ENCODE data around the gene ZNF581. TPM values are rescaled to one million over a fixed set of nuclear protein-coding genes. Genes with fewer than 3 reads are reported as not detected.
A peak's percentile ranks its signal among the peaks of the same experiment; 100 is the strongest.

ZNF581 gene
- total RNA-seq, 1 donor from 2014 or later, result 6.5 TPM

- FAIRE-seq, result no peak
- DNase-seq (ENCODE audit: low spot score in 2 of 2), result no peak
These were observed 16.4 kb downstream of the ZNF581 start for GRCh38 chr19:55659822-55660221.

GRCh38 chr19:55660404-55660803 lies 17.0 kb downstream of the ZNF581 start:
- DNase-seq (ENCODE audit: low spot score in 2 of 2) (no peak), FAIRE-seq (no peak)

GRCh38 chr19:55660991-55661390 lies 17.5 kb downstream of the ZNF581 start:
- FAIRE-seq (no peak), DNase-seq (ENCODE audit: low spot score in 2 of 2) (no peak)

- no peak for FAIRE-seq
- DNase-seq (ENCODE audit: low spot score in 2 of 2), result no peak
These were observed 18.4 kb downstream of the ZNF581 start for GRCh38 chr19:55661826-55662225.

GRCh38 chr19:55663846-55664536 lies 20.5 kb downstream of the ZNF581 start:
- DNase-seq (ENCODE audit: low spot score in 2 of 2), result no peak
- FAIRE-seq, result no peak

GRCh38 chr19:55666343-55667005 lies 23.0 kb downstream of the ZNF581 start:
- DNase-seq (ENCODE audit: low spot score in 2 of 2), result no peak
- FAIRE-seq, result no peak

- FAIRE-seq, result no peak
- DNase-seq (ENCODE audit: low spot score in 2 of 2), result no peak
These were observed 23.5 kb downstream of the ZNF581 start for GRCh38 chr19:55667006-55667381.

GRCh38 chr19:55667511-55667910 lies 24.1 kb downstream of the ZNF581 start:
- DNase-seq (ENCODE audit: low spot score in 2 of 2) (no peak), FAIRE-seq (no peak)

- DNase-seq (ENCODE audit: low spot score in 2 of 2) (no peak), FAIRE-seq (no peak)
These were observed 24.5 kb downstream of the ZNF581 start for GRCh38 chr19:55667958-55668357.

- no peak for DNase-seq (ENCODE audit: low spot score in 2 of 2)
- FAIRE-seq, result no peak
These were observed 25.3 kb downstream of the ZNF581 start for GRCh38 chr19:55668603-55669348.

GRCh38 chr19:55669418-55670279 lies 26.2 kb downstream of the ZNF581 start:
- DNase-seq (ENCODE audit: low spot score in 2 of 2) (no peak), FAIRE-seq (no peak)

- no peak for DNase-seq (ENCODE audit: low spot score in 2 of 2)
- FAIRE-seq, result no peak
These were observed 27.0 kb downstream of the ZNF581 start for GRCh38 chr19:55670280-55671053.

GRCh38 chr19:55671054-55671378 lies 27.6 kb downstream of the ZNF581 start:
- no peak for FAIRE-seq
- no peak for DNase-seq (ENCODE audit: low spot score in 2 of 2)

GRCh38 chr19:55672418-55672817 lies 29.0 kb downstream of the ZNF581 start:
- FAIRE-seq, result no peak
- no peak for DNase-seq (ENCODE audit: low spot score in 2 of 2)

- no peak for FAIRE-seq
- DNase-seq (ENCODE audit: low spot score in 2 of 2), result no peak
These were observed 30.0 kb downstream of the ZNF581 start for GRCh38 chr19:55673465-55673864.

- DNase-seq (ENCODE audit: low spot score in 2 of 2) (no peak), FAIRE-seq (no peak)
These were observed 30.4 kb downstream of the ZNF581 start for GRCh38 chr19:55673889-55674288.

GRCh38 chr19:55674459-55674840 lies 31.0 kb downstream of the ZNF581 start:
- FAIRE-seq (no peak), DNase-seq (ENCODE audit: low spot score in 2 of 2) (no peak)

GRCh38 chr19:55674841-55675660 lies 31.6 kb downstream of the ZNF581 start, which contains the start of gene EPN1:
TSS of gene EPN1 (plus strand) at chr19:55675226. CDS start at chr19:55678628, 3,402 bp downstream.
- DNase-seq (ENCODE audit: low spot score in 2 of 2), result peak; percentile 100
- no peak for FAIRE-seq

Data from frontal cortex (tissue), 4 donors.